Panc1 (cell line): ENCODE results near the gene TMCO6.

ENCODE experiments used
- POLR2AphosphoS5 ChIP-seq: IDR thresholded peaks from 2 replicates; pipeline ENCODE4 v1.6.1; 2012; ENCODE audit warnings: mild to moderate bottlenecking, low read depth, low read length, moderate library complexity
- TF ChIP-seq, protein P1 (sequence below): fragments of 450-650 bp; IDR thresholded peaks from 2 replicates; pipeline ENCODE4 v1.5.1; 2017; ENCODE audit warnings: mild to moderate bottlenecking

- no peak for TF ChIP-seq POLR2AphosphoS5
- TF ChIP-seq, protein P1, sequence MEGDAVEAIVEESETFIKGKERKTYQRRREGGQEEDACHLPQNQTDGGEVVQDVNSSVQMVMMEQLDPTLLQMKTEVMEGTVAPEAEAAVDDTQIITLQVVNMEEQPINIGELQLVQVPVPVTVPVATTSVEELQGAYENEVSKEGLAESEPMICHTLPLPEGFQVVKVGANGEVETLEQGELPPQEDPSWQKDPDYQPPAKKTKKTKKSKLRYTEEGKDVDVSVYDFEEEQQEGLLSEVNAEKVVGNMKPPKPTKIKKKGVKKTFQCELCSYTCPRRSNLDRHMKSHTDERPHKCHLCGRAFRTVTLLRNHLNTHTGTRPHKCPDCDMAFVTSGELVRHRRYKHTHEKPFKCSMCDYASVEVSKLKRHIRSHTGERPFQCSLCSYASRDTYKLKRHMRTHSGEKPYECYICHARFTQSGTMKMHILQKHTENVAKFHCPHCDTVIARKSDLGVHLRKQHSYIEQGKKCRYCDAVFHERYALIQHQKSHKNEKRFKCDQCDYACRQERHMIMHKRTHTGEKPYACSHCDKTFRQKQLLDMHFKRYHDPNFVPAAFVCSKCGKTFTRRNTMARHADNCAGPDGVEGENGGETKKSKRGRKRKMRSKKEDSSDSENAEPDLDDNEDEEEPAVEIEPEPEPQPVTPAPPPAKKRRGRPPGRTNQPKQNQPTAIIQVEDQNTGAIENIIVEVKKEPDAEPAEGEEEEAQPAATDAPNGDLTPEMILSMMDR = no peak
These were observed 51.2 kb downstream of the TMCO6 start for GRCh38 chr5:140690376-140690932.
